GM20431 (cell line): ENCODE results near the gene NLRP11.

Source experiments
- in situ Hi-C: fragments of 300-500 bp; cut with MseI, MboI; formaldehyde crosslinking; loops from one replicate; pipeline ENCODE4 v1.15.0; 2020; ENCODE audit warnings: low sequenced_read_pairs; ENCODE audit not compliant: unreplicated experiment

The NLRP11 gene

GRCh38 chr19:55831846-55832245 lies at the start of gene NLRP11:
Gene NLRP11, minus strand, starts transcription at chr19:55831999. Its CDS starts 13,825 bp downstream, at chr19:55818174.
- in situ Hi-C loops, result no loop called here

- in situ Hi-C loops, result no loop called here
Measured at GRCh38 chr19:55877211-55877610, 45.4 kb upstream of the NLRP11 start.

- in situ Hi-C loops, result no loop called here
Measured at GRCh38 chr19:55870736-55871135, 38.9 kb upstream of the NLRP11 start.

- in situ Hi-C loops, result no loop called here
Measured at GRCh38 chr19:55867101-55867500, 35.3 kb upstream of the NLRP11 start.

- in situ Hi-C loops, result no loop called here
Measured at GRCh38 chr19:55866521-55866920, 34.7 kb upstream of the NLRP11 start.

- in situ Hi-C loops, result no loop called here
Measured at GRCh38 chr19:55858969-55859368, 27.2 kb upstream of the NLRP11 start.

GRCh38 chr19:55858401-55858800 lies 26.6 kb upstream of the NLRP11 start:
- in situ Hi-C loops, result no loop called here

- in situ Hi-C loops, result no loop called here
Measured at GRCh38 chr19:55857974-55858373, 26.2 kb upstream of the NLRP11 start.

- in situ Hi-C loops, result no loop called here
Measured at GRCh38 chr19:55857149-55857548, 25.4 kb upstream of the NLRP11 start.

- in situ Hi-C loops, result no loop called here
Measured at GRCh38 chr19:55855160-55855559, 23.4 kb upstream of the NLRP11 start.

GRCh38 chr19:55838906-55839305 lies 7.1 kb upstream of the NLRP11 start:
- in situ Hi-C loops, result no loop called here

- in situ Hi-C loops, result no loop called here
Measured at GRCh38 chr19:55838251-55838650, 6.5 kb upstream of the NLRP11 start.

GRCh38 chr19:55836340-55836739 lies 4.5 kb upstream of the NLRP11 start, which contains the start of gene NLRP4:
Gene NLRP4, plus strand, starts transcription at chr19:55836540. Its CDS starts 15,541 bp downstream, at chr19:55852081.
- in situ Hi-C loops, result no loop called here

- in situ Hi-C loops, result no loop called here
Measured at GRCh38 chr19:55832676-55833075, 877 bp upstream of the NLRP11 start.

GRCh38 chr19:55830656-55831055 lies 1.1 kb downstream of the NLRP11 start:
- in situ Hi-C loops, result no loop called here

GRCh38 chr19:55820037-55820436 lies 11.8 kb downstream of the NLRP11 start:
- in situ Hi-C loops, result no loop called here

GRCh38 chr19:55813906-55814305 lies 17.9 kb downstream of the NLRP11 start:
- in situ Hi-C loops, result no loop called here

- in situ Hi-C loops, result no loop called here
Measured at GRCh38 chr19:55812449-55812848, 19.4 kb downstream of the NLRP11 start.

GRCh38 chr19:55811340-55811739 lies 20.5 kb downstream of the NLRP11 start:
- in situ Hi-C loops, result no loop called here

GRCh38 chr19:55809381-55810058 lies 22.3 kb downstream of the NLRP11 start:
- in situ Hi-C loops, result no loop called here

- in situ Hi-C loops, result no loop called here
Measured at GRCh38 chr19:55802281-55802680, 29.5 kb downstream of the NLRP11 start.

- in situ Hi-C loops, result no loop called here
Measured at GRCh38 chr19:55801416-55801815, 30.4 kb downstream of the NLRP11 start.
